HepG2 (cell line): Measurements from ENCODE around the gene RACGAP1. TPM values are rescaled to one million over a fixed set of nuclear protein-coding genes. Genes with fewer than 3 reads are reported as not detected.

Experiments used
- CBX2 ChIP-seq, 2 experiments: fragments of 200-600 bp in 1 of 2; sonication (generic); formaldehyde crosslinking in 1 of 2; IDR thresholded peaks; 2 replicates each; pipeline versions ENCODE4 v1.7.0 to v1.8.1; 2018 to 2022; ENCODE audit warnings: low read depth in 2 of 2, low read length in 1 of 2, mild to moderate bottlenecking in 1 of 2, missing genetic modification reagents in 1 of 2
- DMTF1 ChIP-seq: sonication (generic); formaldehyde crosslinking; IDR thresholded peaks from 2 replicates; pipeline ENCODE4 v1.4.0; 2020; ENCODE audit warnings: mild to moderate bottlenecking, missing genetic modification reagents
- GTF3A ChIP-seq: sonication (generic); formaldehyde crosslinking; conservative IDR thresholded peaks from 2 replicates; pipeline ENCODE4 v1.4.0; 2020; ENCODE audit warnings: mild to moderate bottlenecking, missing genetic modification reagents
- MIER3 ChIP-seq: IDR thresholded peaks from 2 replicates; pipeline ENCODE4 v1.6.1; 2016; ENCODE audit warnings: missing compliant biosample characterization, borderline replicate concordance
- NR2C2 ChIP-seq: sonication (generic); formaldehyde crosslinking; IDR thresholded peaks from 2 replicates; pipeline ENCODE4 v1.4.0; 2020; ENCODE audit warnings: missing genetic modification reagents, mild to moderate bottlenecking, moderate library complexity, borderline replicate concordance
- RXRB ChIP-seq: IDR thresholded peaks from 2 replicates; pipeline ENCODE4 v1.6.1; 2016; ENCODE audit warnings: borderline replicate concordance, missing genetic modification reagents, missing compliant biosample characterization
- SMAD1 ChIP-seq: sonication (generic); formaldehyde crosslinking; IDR thresholded peaks from 2 replicates; pipeline ENCODE4 v1.4.0; 2020; ENCODE audit warnings: missing genetic modification reagents, low read depth, mild to moderate bottlenecking, borderline replicate concordance
- TCF7L2 ChIP-seq: IDR thresholded peaks from 2 replicates; pipeline ENCODE4 v1.6.1; 2011; ENCODE audit warnings: mild to moderate bottlenecking, low read depth, low read length, moderate library complexity
- TEAD3 ChIP-seq: optimal IDR thresholded peaks from 2 replicates; pipeline ENCODE3; 2016; ENCODE audit warnings: borderline replicate concordance
- ZBTB39 ChIP-seq: sonication (generic); formaldehyde crosslinking; IDR thresholded peaks from 2 replicates; pipeline ENCODE4 v1.5.0; 2020; ENCODE audit warnings: missing genetic modification reagents
- ZNF10 ChIP-seq: sonication (generic); formaldehyde crosslinking; IDR thresholded peaks from 2 replicates; pipeline ENCODE4 v1.4.0; 2020; ENCODE audit warnings: mild to moderate bottlenecking, low read depth, missing genetic modification reagents, borderline replicate concordance
- ZNF124 ChIP-seq: sonication (generic); formaldehyde crosslinking; IDR thresholded peaks from 2 replicates; pipeline ENCODE4 v1.4.0; 2020; ENCODE audit warnings: missing genetic modification reagents
- ZNF431 ChIP-seq: sonication (generic); formaldehyde crosslinking; IDR thresholded peaks from 2 replicates; pipeline ENCODE4 v1.9.0; 2022; ENCODE audit warnings: missing genetic modification reagents, low read depth, mild to moderate bottlenecking, borderline replicate concordance
- ZNF772 ChIP-seq: sonication (generic); formaldehyde crosslinking; IDR thresholded peaks from 2 replicates; pipeline ENCODE4 v1.5.0; 2020; ENCODE audit warnings: mild to moderate bottlenecking, missing genetic modification reagents
- ZNF775 ChIP-seq: sonication (generic); formaldehyde crosslinking; IDR thresholded peaks from 2 replicates; pipeline ENCODE4 v1.4.0; 2020; ENCODE audit warnings: missing genetic modification reagents, mild to moderate bottlenecking, moderate library complexity, borderline replicate concordance
- ZNF781 ChIP-seq: sonication (generic); formaldehyde crosslinking; IDR thresholded peaks from 2 replicates; pipeline ENCODE4 v1.5.1; 2020; ENCODE audit warnings: borderline replicate concordance, mild to moderate bottlenecking, missing genetic modification reagents; ENCODE audit errors: not compliant biosample characterization
- ZSCAN29 ChIP-seq: sonication (generic); formaldehyde crosslinking; conservative IDR thresholded peaks from 2 replicates; pipeline ENCODE4 v1.4.0; 2020; ENCODE audit warnings: mild to moderate bottlenecking, missing genetic modification reagents
- polyA plus RNA-seq, 8 experiments: library from polyadenylated mRNA; depleted of rRNA in 3 of 8; stranded (reverse) in 7 of 8; unstranded in 1 of 8; fragments of >200 nt; fragmentation: Illumina TruSeq in 4 of 8; extraction: Trizol in 4 of 8; gene quantifications; 2 replicates each; pipeline versions ENCODE4 v1.2.1 to v1.2.3, GENCODE V29; 2011 to 2016; ENCODE audit warnings: low read depth in 4 of 8, missing spikeins in 1 of 8, mixed read lengths in 1 of 8; ENCODE audit not compliant: insufficient read depth in 1 of 8
- total RNA-seq, 5 experiments: library from RNA; depleted of rRNA; stranded (reverse); fragments of >200 nt; fragmentation: Illumina TruSeq; extraction: Trizol; gene quantifications; 2 replicates each; pipeline ENCODE4 v1.2.3, GENCODE V29; 2016; ENCODE audit warnings: low read depth in 1 of 5
- TF ChIP-seq, protein P1 (sequence below): IDR thresholded peaks from 2 replicates; pipeline ENCODE4 v1.6.1; 2016; ENCODE audit warnings: missing compliant biosample characterization, missing genetic modification reagents, borderline replicate concordance
- TF ChIP-seq, protein P2 (sequence below): IDR thresholded peaks from 2 replicates; pipeline ENCODE4 v1.6.1; 2012; ENCODE audit warnings: low read length, improper control_type of control experiment

Gene RACGAP1
- total and polyA plus RNA-seq, 2 of the 13 experiments (the other 11 are each of a cell fraction or from before 2014, with no cell fraction given): 16.7 to 57.9 TPM

DNA sequence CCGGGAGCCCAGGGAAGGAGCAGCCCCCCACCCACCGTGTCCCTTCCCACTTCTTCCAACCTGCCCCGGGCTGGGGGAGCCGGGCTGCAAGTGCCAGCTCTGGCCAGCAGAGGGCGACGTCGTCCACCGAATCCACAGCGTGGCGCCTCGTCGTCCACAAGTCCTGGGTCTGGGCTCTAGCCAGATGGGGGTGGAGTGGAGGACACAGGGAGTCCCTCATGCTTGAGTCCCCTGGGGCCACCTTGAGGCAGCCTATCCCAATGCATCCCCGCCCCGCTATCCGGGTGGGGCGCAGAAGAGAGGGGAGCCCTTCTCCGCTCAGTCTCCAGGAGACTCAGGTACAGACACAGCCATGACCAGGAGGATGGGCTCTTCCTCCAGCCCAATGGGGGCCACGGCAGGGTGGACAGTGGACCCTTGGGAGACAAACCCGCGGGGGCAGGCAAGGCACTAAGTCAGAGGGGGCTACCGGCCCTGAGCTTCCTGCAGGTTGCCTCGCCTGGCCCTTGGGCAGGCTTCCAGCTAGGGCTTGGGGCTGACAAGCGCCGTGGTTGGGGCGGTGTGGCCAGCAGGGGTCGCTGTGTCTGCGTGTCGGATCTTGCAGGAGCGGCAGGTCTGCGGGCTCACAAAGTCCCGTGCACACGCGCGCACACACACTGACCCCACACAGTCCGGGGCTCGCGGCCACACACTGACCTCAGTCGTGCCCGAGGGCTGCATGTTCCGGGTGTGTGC, 58.1 kb downstream of the RACGAP1 start (continued):
- TF ChIP-seq DMTF1 (CRISPR knock-in tag): 0 out of 2 replicates have a peak, but pooled peaks have one; percentile 41
- TF ChIP-seq MIER3 (CRISPR knock-in tag): no peak
- no peak for TF ChIP-seq TCF7L2
- no peak for TF ChIP-seq NR2C2
- TF ChIP-seq GTF3A (CRISPR knock-in tag): 0 out of 2 replicates have a peak, but pooled peaks have one; percentile 62
- no peak for TF ChIP-seq ZNF124 (CRISPR knock-in tag)
- TF ChIP-seq RXRB: peak; percentile 38; the same call in 1 of the 2 replicates
- TF ChIP-seq ZNF781 (CRISPR knock-in tag): no peak
- 0 out of 2 replicates have a peak, but pooled peaks have one; percentile 26 for TF ChIP-seq ZNF431
- TF ChIP-seq ZNF772: peak; percentile 84
- TF ChIP-seq SMAD1 (CRISPR knock-in tag): peak; percentile 63; the same call in 1 of the 2 replicates
- TF ChIP-seq, protein P1, sequence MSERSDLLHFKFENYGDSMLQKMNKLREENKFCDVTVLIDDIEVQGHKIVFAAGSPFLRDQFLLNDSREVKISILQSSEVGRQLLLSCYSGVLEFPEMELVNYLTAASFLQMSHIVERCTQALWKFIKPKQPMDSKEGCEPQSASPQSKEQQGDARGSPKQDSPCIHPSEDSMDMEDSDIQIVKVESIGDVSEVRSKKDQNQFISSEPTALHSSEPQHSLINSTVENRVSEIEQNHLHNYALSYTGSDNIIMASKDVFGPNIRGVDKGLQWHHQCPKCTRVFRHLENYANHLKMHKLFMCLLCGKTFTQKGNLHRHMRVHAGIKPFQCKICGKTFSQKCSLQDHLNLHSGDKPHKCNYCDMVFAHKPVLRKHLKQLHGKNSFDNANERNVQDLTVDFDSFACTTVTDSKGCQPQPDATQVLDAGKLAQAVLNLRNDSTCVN (CRISPR knock-in tag): no peak
- peak; percentile 21 for TF ChIP-seq TEAD3 (CRISPR knock-in tag)
- TF ChIP-seq ZNF10 (CRISPR knock-in tag): no peak
- TF ChIP-seq, protein P2, sequence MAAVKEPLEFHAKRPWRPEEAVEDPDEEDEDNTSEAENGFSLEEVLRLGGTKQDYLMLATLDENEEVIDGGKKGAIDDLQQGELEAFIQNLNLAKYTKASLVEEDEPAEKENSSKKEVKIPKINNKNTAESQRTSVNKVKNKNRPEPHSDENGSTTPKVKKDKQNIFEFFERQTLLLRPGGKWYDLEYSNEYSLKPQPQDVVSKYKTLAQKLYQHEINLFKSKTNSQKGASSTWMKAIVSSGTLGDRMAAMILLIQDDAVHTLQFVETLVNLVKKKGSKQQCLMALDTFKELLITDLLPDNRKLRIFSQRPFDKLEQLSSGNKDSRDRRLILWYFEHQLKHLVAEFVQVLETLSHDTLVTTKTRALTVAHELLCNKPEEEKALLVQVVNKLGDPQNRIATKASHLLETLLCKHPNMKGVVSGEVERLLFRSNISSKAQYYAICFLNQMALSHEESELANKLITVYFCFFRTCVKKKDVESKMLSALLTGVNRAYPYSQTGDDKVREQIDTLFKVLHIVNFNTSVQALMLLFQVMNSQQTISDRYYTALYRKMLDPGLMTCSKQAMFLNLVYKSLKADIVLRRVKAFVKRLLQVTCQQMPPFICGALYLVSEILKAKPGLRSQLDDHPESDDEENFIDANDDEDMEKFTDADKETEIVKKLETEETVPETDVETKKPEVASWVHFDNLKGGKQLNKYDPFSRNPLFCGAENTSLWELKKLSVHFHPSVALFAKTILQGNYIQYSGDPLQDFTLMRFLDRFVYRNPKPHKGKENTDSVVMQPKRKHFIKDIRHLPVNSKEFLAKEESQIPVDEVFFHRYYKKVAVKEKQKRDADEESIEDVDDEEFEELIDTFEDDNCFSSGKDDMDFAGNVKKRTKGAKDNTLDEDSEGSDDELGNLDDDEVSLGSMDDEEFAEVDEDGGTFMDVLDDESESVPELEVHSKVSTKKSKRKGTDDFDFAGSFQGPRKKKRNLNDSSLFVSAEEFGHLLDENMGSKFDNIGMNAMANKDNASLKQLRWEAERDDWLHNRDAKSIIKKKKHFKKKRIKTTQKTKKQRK: no peak
- TF ChIP-seq ZNF775 (CRISPR knock-in tag): no peak
- TF ChIP-seq ZSCAN29 (CRISPR knock-in tag): no peak
- no peak for TF ChIP-seq ZBTB39
- TF ChIP-seq CBX2 (IDR thresholded peaks at IDR 0.05; ENCODE audit: low read depth, low read length): no peak
- TF ChIP-seq CBX2 (CRISPR knock-in tag; IDR thresholded peaks at IDR 0.05; ENCODE audit: low read depth): no peak
